BJ (cell line): ENCODE results near the gene ENDOU. TPM values are rescaled to one million over a fixed set of nuclear protein-coding genes. Genes with fewer than 3 reads are reported as not detected.

Source experiments
- CTCF ChIA-PET: fragments of 350-600 bp; formaldehyde crosslinking; extraction: SDS; loops from one replicate; lab custom pipeline; 2021; ENCODE audit warnings: antibody characterized with exemption, inconsistent platforms; lab: Yijun Ruan, JAX
- POLR2A ChIA-PET: fragments of 300-600 bp; sonication (Branson Sonifier 250); formaldehyde crosslinking; extraction: SDS; loops from one replicate; lab custom pipeline; 2021; ENCODE audit warnings: antibody characterized with exemption; lab: Charles Lee
- DNase-seq: peaks from one replicate; pipeline ENCODE4 v3.0.0-alpha.2; 2011; ENCODE audit warnings: low read depth
- H3K27me3 ChIP-seq: 2 replicates; pipeline ENCODE4 v1.6.0; 2011; ENCODE audit warnings: low read length; ENCODE audit not compliant: control insufficient read depth, insufficient read depth
- H3K36me3 ChIP-seq: 2 replicates; pipeline ENCODE4 v1.5.1; 2011; ENCODE audit warnings: low read length; ENCODE audit not compliant: control insufficient read depth, insufficient read depth
- H3K4me3 ChIP-seq: 2 replicates; pipeline ENCODE4 v1.5.1; 2011; ENCODE audit warnings: low read depth, mild to moderate bottlenecking, control low read depth, low read length
- polyA plus RNA-seq: library from polyadenylated mRNA; depleted of rRNA; stranded (reverse); fragments of >200 nt; gene quantifications from 2 replicates; pipeline ENCODE4 v1.2.3, GENCODE V29; 2011
- TF ChIP-seq, protein P1 (sequence below): IDR thresholded peaks from 2 replicates; pipeline ENCODE4 v1.5.1; 2011; ENCODE audit warnings: low read depth, mild to moderate bottlenecking, control low read depth, inconsistent platforms, low read length, moderate library complexity; ENCODE audit not compliant: insufficient read depth

The ENDOU gene
- polyA plus RNA-seq, 1 experiment, result not detected

DNA sequence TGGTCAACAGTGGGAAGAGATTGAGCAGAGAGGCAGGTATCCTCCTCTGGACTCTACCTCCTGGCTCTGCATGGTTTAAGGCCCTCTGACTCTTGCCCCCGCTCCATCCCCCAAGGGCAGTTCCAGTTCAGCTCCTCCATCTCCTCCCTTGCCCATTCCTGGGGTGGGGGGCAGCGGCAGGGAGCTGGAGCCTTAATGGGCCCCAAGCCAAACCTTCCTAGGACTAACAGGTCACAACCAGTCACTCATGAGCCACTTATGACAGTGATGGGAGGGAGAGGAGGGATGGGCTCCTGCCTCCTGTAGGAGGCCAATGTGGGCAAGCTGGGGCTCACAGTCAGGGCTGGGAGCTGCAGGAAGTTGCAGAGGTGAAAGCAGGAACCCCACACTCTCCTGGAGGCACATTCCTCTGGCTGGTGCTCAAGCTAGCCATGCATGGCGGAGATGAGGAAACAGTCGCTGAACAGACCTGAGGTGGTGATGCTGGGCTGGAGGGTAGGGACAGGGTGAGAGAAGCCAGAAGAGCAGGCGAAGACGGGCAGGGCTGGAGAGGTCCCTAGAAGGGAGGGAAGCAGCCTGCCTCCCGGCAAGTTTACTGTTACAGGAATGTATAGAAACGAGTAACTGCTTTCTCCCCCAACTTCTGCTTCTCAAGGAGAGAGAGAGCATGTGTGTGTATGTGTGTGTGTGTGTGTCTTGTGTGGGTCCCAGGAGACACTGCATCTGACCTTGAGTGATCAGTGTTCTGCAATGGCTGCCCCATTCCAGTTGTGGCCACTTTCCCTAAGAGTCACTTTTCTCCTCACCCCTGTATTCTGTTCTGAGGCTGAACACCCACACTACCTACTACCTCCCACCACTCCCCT is 38.4 kb upstream of the ENDOU start:
- CTCF ChIA-PET, result interaction anchor here (0.6 to 7.0 kb wide), 10 partner anchors 6 to 58 kb away, joined by 3 to 75 read pairs (median 5); partner anchors contain the start of genes ENDOU, RPAP3 and SLC48A1
- no peak overlapping the region for H3K4me3 ChIP-seq
- TF ChIP-seq, protein P1, sequence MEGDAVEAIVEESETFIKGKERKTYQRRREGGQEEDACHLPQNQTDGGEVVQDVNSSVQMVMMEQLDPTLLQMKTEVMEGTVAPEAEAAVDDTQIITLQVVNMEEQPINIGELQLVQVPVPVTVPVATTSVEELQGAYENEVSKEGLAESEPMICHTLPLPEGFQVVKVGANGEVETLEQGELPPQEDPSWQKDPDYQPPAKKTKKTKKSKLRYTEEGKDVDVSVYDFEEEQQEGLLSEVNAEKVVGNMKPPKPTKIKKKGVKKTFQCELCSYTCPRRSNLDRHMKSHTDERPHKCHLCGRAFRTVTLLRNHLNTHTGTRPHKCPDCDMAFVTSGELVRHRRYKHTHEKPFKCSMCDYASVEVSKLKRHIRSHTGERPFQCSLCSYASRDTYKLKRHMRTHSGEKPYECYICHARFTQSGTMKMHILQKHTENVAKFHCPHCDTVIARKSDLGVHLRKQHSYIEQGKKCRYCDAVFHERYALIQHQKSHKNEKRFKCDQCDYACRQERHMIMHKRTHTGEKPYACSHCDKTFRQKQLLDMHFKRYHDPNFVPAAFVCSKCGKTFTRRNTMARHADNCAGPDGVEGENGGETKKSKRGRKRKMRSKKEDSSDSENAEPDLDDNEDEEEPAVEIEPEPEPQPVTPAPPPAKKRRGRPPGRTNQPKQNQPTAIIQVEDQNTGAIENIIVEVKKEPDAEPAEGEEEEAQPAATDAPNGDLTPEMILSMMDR, result no peak
- POLR2A ChIA-PET, result no interaction called here
- no peak for DNase-seq
- no peaks in the 10 kb centered on the region for H3K27me3 ChIP-seq
- H3K36me3 ChIP-seq, result no peaks in the 10 kb centered on the region

DNA sequence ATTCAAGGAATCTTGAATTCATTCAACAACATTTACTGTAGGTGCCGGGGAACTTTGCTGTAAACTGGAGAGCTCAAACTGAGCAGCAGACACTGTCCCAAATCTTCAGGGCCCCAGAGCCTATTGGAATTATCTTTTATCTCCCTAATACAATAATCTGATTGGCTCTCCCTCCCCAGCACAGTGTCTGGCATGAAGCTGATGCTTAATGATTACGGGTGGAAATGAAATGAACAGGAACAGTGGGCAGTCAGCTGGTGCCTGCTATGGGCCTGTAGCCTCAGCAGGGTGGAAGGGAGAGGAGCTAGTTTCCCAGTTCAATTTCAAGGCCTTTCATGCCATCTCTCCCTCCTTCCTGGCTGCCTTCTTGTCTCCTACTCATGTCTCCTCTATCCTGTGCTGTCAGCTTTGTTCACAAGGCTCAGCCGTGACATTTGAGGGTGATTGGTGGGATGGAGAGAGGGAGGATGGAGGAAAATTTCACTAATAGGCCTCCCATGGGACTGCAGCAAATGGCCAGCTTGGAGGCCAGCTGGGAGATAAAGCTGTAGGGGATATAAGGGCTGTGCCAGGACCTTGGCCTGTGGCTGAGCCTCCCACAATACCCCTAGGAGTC is 37.7 kb upstream of the ENDOU start:
- Histone ChIP-seq H3K4me3 (no peak overlapping the region), H3K36me3 (no peaks in the 10 kb centered on the region), H3K27me3 (no peaks in the 10 kb centered on the region)
- DNase-seq, result no peak
- TF ChIP-seq, protein P1, result no peak
- ChIA-PET POLR2A (no interaction called here), CTCF (interaction anchor here (0.6 to 7.0 kb wide), 10 partner anchors 7 to 57 kb away, joined by 3 to 75 read pairs (median 5); partner anchors contain the start of genes ENDOU, RPAP3 and SLC48A1)

DNA sequence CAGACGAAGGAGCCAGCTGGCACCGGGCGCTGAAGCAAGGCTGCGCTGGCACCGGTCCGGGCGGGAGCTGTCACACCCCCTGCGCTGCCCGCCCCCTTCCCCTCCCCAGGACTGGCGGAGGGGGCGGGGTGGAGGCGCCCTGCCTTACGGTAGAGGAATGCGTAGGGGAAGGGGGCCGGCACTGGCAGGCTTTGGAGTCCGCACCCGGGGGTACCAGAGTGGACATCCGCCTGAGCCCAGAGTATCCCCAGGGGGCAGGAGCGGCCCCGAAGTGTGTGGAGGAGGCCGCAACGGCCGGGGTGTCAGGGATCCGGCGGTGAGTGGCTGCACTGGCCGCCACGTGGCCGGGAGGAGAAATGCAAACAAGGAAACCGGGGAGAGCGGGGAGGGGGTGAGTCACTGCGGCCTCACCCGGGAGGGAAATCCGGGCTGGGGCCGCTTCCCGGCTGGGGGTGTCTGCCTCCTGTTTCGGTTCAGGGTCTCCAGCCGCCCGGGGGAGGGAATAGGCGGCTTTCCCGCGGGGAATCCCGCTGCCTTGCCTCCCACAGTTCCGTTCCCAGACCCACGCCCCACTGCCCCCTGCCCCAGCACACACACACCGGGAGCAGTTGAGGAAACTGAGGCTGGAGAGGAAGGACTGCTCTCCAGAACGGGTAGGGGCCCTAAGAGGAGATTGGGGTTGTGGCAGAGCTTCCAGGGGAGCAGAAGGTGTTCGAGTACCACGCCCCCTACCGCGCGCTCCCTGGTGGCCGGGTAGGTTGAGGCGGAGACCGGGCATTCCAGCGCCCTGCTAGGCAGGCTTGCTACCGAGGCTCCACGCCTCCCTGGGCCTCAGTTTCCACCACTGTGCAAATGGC is 33.8 kb upstream of the ENDOU start, which contains the start of gene RAPGEF3:
RAPGEF3 (minus strand) TSS at position 47 of the 857 bp plus-strand sequence. CDS start 324 bp downstream, outside the sequence.
- Histone ChIP-seq H3K36me3 (no peaks in the 10 kb centered on the region), H3K27me3 (no peaks in the 10 kb centered on the region), H3K4me3 (peak within 1 kb of the TSS; percentile 53)
- TF ChIP-seq, protein P1, result peak; percentile 65
- no peak for DNase-seq
- ChIA-PET POLR2A (no interaction called here), CTCF (interaction anchor here (0.6 to 9.5 kb wide), 13 partner anchors 10 to 79 kb away, joined by 3 to 91 read pairs (median 10); partner anchors contain the start of gene SLC48A1)

DNA sequence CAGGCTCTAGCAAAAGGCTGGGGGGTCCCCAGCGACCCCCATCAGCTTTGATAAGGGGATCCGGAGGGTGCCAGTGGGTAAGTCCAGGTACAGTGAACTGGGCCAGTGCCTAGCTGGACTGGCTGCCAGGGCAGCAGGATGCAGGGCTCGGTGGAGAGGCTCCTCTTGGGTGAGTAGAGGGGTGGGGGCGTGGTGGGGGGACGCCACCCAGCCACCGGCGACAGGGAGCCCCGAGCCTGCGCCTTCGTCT is 33.2 kb upstream of the ENDOU start:
- DNase-seq, result no peak
- TF ChIP-seq, protein P1, result no peak
- Histone ChIP-seq H3K27me3 (no peaks in the 10 kb centered on the region), H3K36me3 (no peaks in the 10 kb centered on the region), H3K4me3 (peak overlapping the region; percentile 53)
- POLR2A ChIA-PET, result no interaction called here
- CTCF ChIA-PET, result interaction anchor here (0.8 to 9.5 kb wide), 9 partner anchors 11 to 147 kb away, joined by 3 to 91 read pairs (median 12); partner anchors contain the start of gene SLC48A1
